Measurements from ENCODE around the gene PRF1. TPM values are rescaled to one million over a fixed set of nuclear protein-coding genes. Genes with fewer than 3 reads are reported as not detected.

The PRF1 gene
- total and polyA plus RNA-seq, 2 experiments from 2014 or later, result 0.13 TPM; not detected in 1

- Mint-ChIP-seq H3K9me3 (no peaks in the 10 kb centered on the region), H3K27me3 (ENCODE audit: insufficient read depth, low read depth, poor library complexity) (peaks cover 4% of the 10 kb centered on the region), H3K4me3 (no peak overlapping the region), H3K36me3 (ENCODE audit: low read depth) (no peaks in the 10 kb centered on the region), H3K4me1 (peaks cover 21% of the 10 kb centered on the region), H3K27ac (no peak overlapping the region)
- no peak overlapping the region for H2AFZ ChIP-seq
- H3K9me2 ChIP-seq (ENCODE audit: insufficient read depth), result peaks cover 9% of the 10 kb centered on the region
- H3K4me3 ChIP-seq, result no peak overlapping the region
- ATAC-seq (no peak), DNase-seq (ENCODE audit: low spot score) (no peak)
- H3K27ac ChIP-seq (ENCODE audit: low read depth), result no peak overlapping the region
- no peaks in the 10 kb centered on the region for H4K20me1 ChIP-seq (replicated peaks; ENCODE audit: insufficient read depth)
- TF ChIP-seq CTCF (conservative IDR thresholded peaks at IDR 0.05; ENCODE audit: low read depth in 2 of 2), result no peak
- TF ChIP-seq STAT1 (IDR thresholded peaks at IDR 0.05; ENCODE audit: unreplicated experiment), result no peak
- no peak for TF ChIP-seq ZNF462 (CRISPR knock-in tag; IDR thresholded peaks at IDR 0.05)
- TF ChIP-seq ZNF331 (CRISPR knock-in tag; IDR thresholded peaks at IDR 0.05; ENCODE audit: low read depth), result no peak
- no peak for TF ChIP-seq ETS1 (IDR thresholded peaks at IDR 0.05)
- TF ChIP-seq JUNB (IDR thresholded peaks at IDR 0.05; ENCODE audit: unreplicated experiment), result no peak
- no peak for TF ChIP-seq NANOG (IDR thresholded peaks at IDR 0.05; ENCODE audit: borderline replicate concordance)
- no peak for TF ChIP-seq POLR2AphosphoS5 (IDR thresholded peaks at IDR 0.05; ENCODE audit: low read depth)
- no peak for TF ChIP-seq EZH2 (IDR thresholded peaks at IDR 0.05; ENCODE audit: low read depth, unreplicated experiment)
- TF ChIP-seq CREB1 (CRISPR knock-in tag; IDR thresholded peaks at IDR 0.05; ENCODE audit: low read depth), result no peak
- TF ChIP-seq REST (IDR thresholded peaks at IDR 0.05; ENCODE audit: unreplicated experiment), result no peak
- TF ChIP-seq ZNF114 (CRISPR knock-in tag; IDR thresholded peaks at IDR 0.05), result no peak
- no peak for TF ChIP-seq EZH2phosphoT487 (IDR thresholded peaks at IDR 0.05; ENCODE audit: unreplicated experiment)
- peaks cover 6% of the 10 kb centered on the region; the same call in 1 of the 2 replicates for H3K4me1 ChIP-seq (ENCODE audit: insufficient read depth)
- no peaks in the 10 kb centered on the region for H3K79me2 ChIP-seq (replicated peaks; ENCODE audit: insufficient read depth)
- no peaks in the 10 kb centered on the region for H3K36me3 ChIP-seq (ENCODE audit: insufficient read depth)
- no peaks in the 10 kb centered on the region for H3F3A ChIP-seq (replicated peaks; ENCODE audit: low read depth)
- no peaks in the 10 kb centered on the region for H3K27me3 ChIP-seq (ENCODE audit: insufficient read depth)
- H3K4me2 ChIP-seq, result no peak overlapping the region
Observed at GRCh38 chr10:70594161-70594560, 8.4 kb downstream of the PRF1 start.
